ENCODE measurements around the gene UCK2.

The UCK2 gene

GRCh38 chr1:165936542-165936941, 109.1 kb downstream of the UCK2 start:
- no peaks in the 10 kb centered on the region for H3K36me3 ChIP-seq
- no peak overlapping the region for H3K4me2 ChIP-seq
- no peaks in the 10 kb centered on the region for H3K9me3 ChIP-seq (replicated peaks in 1 of 11)
- no peaks in the 10 kb centered on the region; a peak in 1 of 22 replicates for H4K20me1 ChIP-seq
- H3K4me3 ChIP-seq = no peak overlapping the region
- H3K27me3 ChIP-seq = no peaks in the 10 kb centered on the region
- peaks cover 0 to 11% (median 7%) of the 10 kb centered on the region in 10 experiments; a peak in 9 of 20 replicates for H3K4me1 ChIP-seq
- no peak overlapping the region for H3K27ac ChIP-seq
- TF ChIP-seq Cebpa-rat (IDR thresholded peaks at IDR 0.05) = no peak
- H3K9ac ChIP-seq = no peak overlapping the region

- Histone ChIP-seq H3K4me3 (no peak overlapping the region), H4K20me1 (no peaks in the 10 kb centered on the region; a peak in 1 of 22 replicates), H3K4me2 (no peak overlapping the region), H3K9me3 (replicated peaks in 1 of 11) (no peaks in the 10 kb centered on the region), H3K27me3 (no peaks in the 10 kb centered on the region), H3K27ac (no peak overlapping the region), H3K9ac (no peak overlapping the region), H3K4me1 (peaks cover 0 to 11% (median 7%) of the 10 kb centered on the region in 10 experiments; a peak in 9 of 20 replicates), H3K36me3 (no peaks in the 10 kb centered on the region)
- TF ChIP-seq Cebpa-rat (IDR thresholded peaks at IDR 0.05) = no peak
Measured at GRCh38 chr1:165937829-165938228, 110.4 kb downstream of the UCK2 start.

- no peak for TF ChIP-seq Cebpa-rat (IDR thresholded peaks at IDR 0.05)
- H3K36me3 ChIP-seq = no peaks in the 10 kb centered on the region
- H3K9ac ChIP-seq = no peak overlapping the region
- H3K27ac ChIP-seq = no peak overlapping the region
- no peaks in the 10 kb centered on the region for H3K9me3 ChIP-seq (replicated peaks in 1 of 11)
- H4K20me1 ChIP-seq = no peaks in the 10 kb centered on the region
- peaks cover 0 to 11% (median 3%) of the 10 kb centered on the region in 10 experiments; a peak in 8 of 20 replicates for H3K4me1 ChIP-seq
- H3K4me2 ChIP-seq = no peak overlapping the region
- H3K4me3 ChIP-seq = no peak overlapping the region
- no peaks in the 10 kb centered on the region for H3K27me3 ChIP-seq
Measured at GRCh38 chr1:165938844-165939243, 111.4 kb downstream of the UCK2 start.

- no peaks in the 10 kb centered on the region for H3K36me3 ChIP-seq
- H3K9me3 ChIP-seq (replicated peaks in 1 of 11) = no peaks in the 10 kb centered on the region
- H3K9ac ChIP-seq = no peak overlapping the region
- no peaks in the 10 kb centered on the region for H3K27me3 ChIP-seq
- H3K4me2 ChIP-seq = no peak overlapping the region
- H3K4me1 ChIP-seq = peaks cover 0 to 8% (median 2%) of the 10 kb centered on the region in 10 experiments; a peak in 3 of 20 replicates
- H3K4me3 ChIP-seq = no peak overlapping the region
- no peak overlapping the region for H3K27ac ChIP-seq
- TF ChIP-seq Cebpa-rat (IDR thresholded peaks at IDR 0.05) = no peak
- no peaks in the 10 kb centered on the region for H4K20me1 ChIP-seq
Measured at GRCh38 chr1:165941531-165941930, 114.1 kb downstream of the UCK2 start.

GRCh38 chr1:165942062-165942461, 114.6 kb downstream of the UCK2 start:
- Histone ChIP-seq H3K9me3 (replicated peaks in 1 of 11) (no peaks in the 10 kb centered on the region), H3K27ac (no peak overlapping the region), H4K20me1 (no peaks in the 10 kb centered on the region), H3K4me3 (no peak overlapping the region), H3K4me2 (no peak overlapping the region), H3K27me3 (no peaks in the 10 kb centered on the region), H3K36me3 (no peaks in the 10 kb centered on the region), H3K9ac (no peak overlapping the region), H3K4me1 (peaks cover 0 to 10% (median 5%) of the 10 kb centered on the region in 10 experiments; a peak in 12 of 20 replicates)
- no peak for TF ChIP-seq Cebpa-rat (IDR thresholded peaks at IDR 0.05)

GRCh38 chr1:165942927-165943597, 115.6 kb downstream of the UCK2 start:
- H3K36me3 ChIP-seq = no peaks in the 10 kb centered on the region
- H3K4me2 ChIP-seq = peak overlapping the region in 2 of 11 experiments; percentile 6 to 25; a peak in 2 of 22 replicates
- no peak overlapping the region for H3K4me3 ChIP-seq
- H3K4me1 ChIP-seq = peaks cover 0 to 20% (median 14%) of the 10 kb centered on the region in 10 experiments; a peak in 13 of 20 replicates
- no peaks in the 10 kb centered on the region for H3K27me3 ChIP-seq
- no peaks in the 10 kb centered on the region for H4K20me1 ChIP-seq
- H3K9ac ChIP-seq = no peak overlapping the region
- TF ChIP-seq Cebpa-rat (IDR thresholded peaks at IDR 0.05) = no peak
- H3K27ac ChIP-seq = no peak overlapping the region
- no peaks in the 10 kb centered on the region for H3K9me3 ChIP-seq (replicated peaks in 1 of 11)

GRCh38 chr1:165945911-165946310, 118.5 kb downstream of the UCK2 start:
- H3K9ac ChIP-seq = no peak overlapping the region
- no peaks in the 10 kb centered on the region for H3K9me3 ChIP-seq (replicated peaks in 1 of 11)
- no peaks in the 10 kb centered on the region for H3K27me3 ChIP-seq
- H3K4me2 ChIP-seq = no peak overlapping the region
- 0 out of 22 replicates have a peak, but pooled peaks cover 0 to 4% (median 0%) of the 10 kb centered on the region in 11 experiments for H4K20me1 ChIP-seq
- TF ChIP-seq Cebpa-rat (IDR thresholded peaks at IDR 0.05) = no peak
- H3K27ac ChIP-seq = no peak overlapping the region
- no peak overlapping the region for H3K4me3 ChIP-seq
- H3K36me3 ChIP-seq = no peaks in the 10 kb centered on the region
- peaks cover 0 to 20% (median 14%) of the 10 kb centered on the region in 10 experiments; a peak in 13 of 20 replicates for H3K4me1 ChIP-seq

GRCh38 chr1:165947797-165948455, 120.5 kb downstream of the UCK2 start:
- Histone ChIP-seq H3K4me3 (no peak overlapping the region), H4K20me1 (0 out of 22 replicates have a peak, but pooled peaks cover 0 to 4% (median 0%) of the 10 kb centered on the region in 11 experiments), H3K27me3 (no peaks in the 10 kb centered on the region), H3K9ac (no peak overlapping the region), H3K4me1 (peaks cover 0 to 19% (median 13%) of the 10 kb centered on the region in 10 experiments; a peak in 13 of 20 replicates), H3K36me3 (no peaks in the 10 kb centered on the region), H3K27ac (no peak overlapping the region), H3K9me3 (replicated peaks in 1 of 11) (no peaks in the 10 kb centered on the region), H3K4me2 (peak overlapping the region in 8 of 11 experiments; percentile 16 to 73 (median 53); a peak in 14 of 22 replicates)
- peak in 3 of 11 experiments; percentile 43 to 52 (median 44); a peak in 2 of 22 replicates for TF ChIP-seq Cebpa-rat (IDR thresholded peaks at IDR 0.05)

- no peak for TF ChIP-seq Cebpa-rat (IDR thresholded peaks at IDR 0.05)
- Histone ChIP-seq H3K4me1 (peaks cover 5 to 27% (median 21%) of the 10 kb centered on the region in 10 experiments), H3K27ac (no peak overlapping the region), H3K9me3 (replicated peaks in 1 of 11) (no peaks in the 10 kb centered on the region), H3K36me3 (no peaks in the 10 kb centered on the region), H4K20me1 (0 out of 22 replicates have a peak, but pooled peaks cover 0 to 4% (median 0%) of the 10 kb centered on the region in 11 experiments), H3K9ac (no peak overlapping the region), H3K4me2 (no peak overlapping the region), H3K4me3 (no peak overlapping the region), H3K27me3 (no peaks in the 10 kb centered on the region)
Measured at GRCh38 chr1:165949335-165950130, 122.1 kb downstream of the UCK2 start.

Measured in BLaER1 treated with 17β-estradiol and CSF1 and Interleukin-3, amounts not matched to agents 10 nM and 100 nM (cell line).